NK-92 (cell line): ENCODE data around the gene LRRC4B.

Source experiments
- DNase-seq: peaks from one replicate; lab custom pipeline; 2025; ENCODE audit not compliant: unreplicated experiment; lab: John Stamatoyannopoulos, UW

LRRC4B gene

DNA sequence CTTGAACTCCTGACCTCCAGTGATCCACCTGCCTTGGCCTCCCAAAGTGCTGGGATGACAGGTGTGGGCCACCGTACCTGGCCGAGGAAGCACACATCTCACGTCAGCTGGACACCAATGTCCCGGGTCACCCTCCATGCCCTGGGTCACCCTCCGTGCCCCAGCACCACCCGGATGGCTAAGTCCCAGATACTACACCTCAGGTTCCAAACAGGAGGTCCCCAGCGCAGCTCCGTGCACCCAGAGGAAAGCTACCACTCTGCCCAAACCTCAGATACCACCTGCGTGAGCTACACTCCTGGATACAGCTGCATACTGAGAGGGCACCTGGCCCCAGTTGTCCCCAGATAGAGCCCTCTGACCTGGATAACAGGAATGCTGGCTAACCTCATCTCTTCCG, 14.0 kb downstream of the LRRC4B start:
- no peak for DNase-seq

DNA sequence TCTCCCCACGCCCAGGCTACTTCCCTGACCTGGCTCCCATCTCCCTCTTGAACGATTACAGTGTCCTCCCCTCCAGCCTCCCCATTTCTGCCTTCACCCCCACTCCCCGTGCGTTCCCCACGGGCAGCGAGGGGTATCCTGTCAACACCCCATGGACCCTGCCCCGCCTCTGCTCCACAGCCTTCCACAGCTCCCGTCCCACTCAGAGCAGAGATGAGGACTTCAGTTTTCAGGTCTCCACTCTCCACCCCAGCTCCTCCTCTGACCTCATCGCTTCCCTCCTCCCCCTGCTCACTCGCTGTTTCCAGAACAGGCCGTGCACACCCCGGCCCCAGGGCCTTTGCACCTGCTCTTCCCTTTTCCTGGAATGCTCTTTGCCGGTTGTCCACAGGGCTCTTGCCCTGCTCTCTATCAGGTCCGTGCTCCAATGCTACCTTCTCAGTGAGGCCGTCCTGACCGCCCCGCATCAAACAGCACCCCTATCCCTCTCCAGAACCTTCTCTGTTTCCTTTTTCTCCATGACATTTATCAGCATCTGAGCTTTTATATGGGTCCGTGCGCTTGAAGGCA, 15.0 kb downstream of the LRRC4B start:
- DNase-seq = no peak

DNA sequence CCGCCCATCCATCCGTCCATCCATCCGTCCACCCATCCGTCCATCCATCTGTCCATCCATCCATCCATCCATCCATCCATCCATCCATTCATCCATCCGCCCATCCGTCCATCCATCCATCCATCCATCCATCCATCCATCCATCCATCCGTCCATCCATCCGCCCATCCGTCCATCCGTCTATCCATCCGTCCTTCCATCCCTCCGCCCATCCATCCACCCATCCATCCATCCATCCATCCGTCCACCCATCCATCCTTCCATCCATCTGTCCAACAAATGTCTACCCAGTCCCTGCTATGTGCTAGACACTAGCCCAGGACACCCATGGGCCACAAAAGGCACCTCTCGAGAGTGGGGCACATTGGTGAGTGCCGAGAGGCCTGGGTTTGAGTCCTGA, 15.7 kb downstream of the LRRC4B start:
- no peak for DNase-seq

DNA sequence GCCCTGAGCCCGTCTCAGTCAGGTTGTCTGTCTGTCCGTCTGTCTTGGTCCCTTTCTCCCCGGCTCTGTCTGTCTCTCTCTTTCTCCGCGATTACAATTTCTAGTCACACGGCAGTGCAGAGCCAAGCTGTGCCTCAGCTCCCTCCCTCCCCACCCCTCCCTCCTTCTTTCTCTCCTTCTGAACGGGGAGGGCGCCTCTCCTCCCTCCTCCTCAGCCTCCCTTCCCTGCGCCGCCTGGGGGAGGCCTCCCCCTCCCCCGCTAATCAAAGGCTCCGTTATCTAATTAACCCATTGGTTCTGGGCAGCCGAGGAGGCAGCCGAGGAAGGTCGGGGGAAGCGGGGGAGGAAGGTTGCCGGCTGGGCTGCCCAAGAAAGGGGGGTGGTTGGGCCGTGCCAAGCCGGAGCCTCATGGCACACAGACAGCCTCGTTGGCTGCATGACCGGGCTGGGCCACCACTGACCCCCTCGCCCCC, 16.5 kb downstream of the LRRC4B start:
- no peak for DNase-seq

DNA sequence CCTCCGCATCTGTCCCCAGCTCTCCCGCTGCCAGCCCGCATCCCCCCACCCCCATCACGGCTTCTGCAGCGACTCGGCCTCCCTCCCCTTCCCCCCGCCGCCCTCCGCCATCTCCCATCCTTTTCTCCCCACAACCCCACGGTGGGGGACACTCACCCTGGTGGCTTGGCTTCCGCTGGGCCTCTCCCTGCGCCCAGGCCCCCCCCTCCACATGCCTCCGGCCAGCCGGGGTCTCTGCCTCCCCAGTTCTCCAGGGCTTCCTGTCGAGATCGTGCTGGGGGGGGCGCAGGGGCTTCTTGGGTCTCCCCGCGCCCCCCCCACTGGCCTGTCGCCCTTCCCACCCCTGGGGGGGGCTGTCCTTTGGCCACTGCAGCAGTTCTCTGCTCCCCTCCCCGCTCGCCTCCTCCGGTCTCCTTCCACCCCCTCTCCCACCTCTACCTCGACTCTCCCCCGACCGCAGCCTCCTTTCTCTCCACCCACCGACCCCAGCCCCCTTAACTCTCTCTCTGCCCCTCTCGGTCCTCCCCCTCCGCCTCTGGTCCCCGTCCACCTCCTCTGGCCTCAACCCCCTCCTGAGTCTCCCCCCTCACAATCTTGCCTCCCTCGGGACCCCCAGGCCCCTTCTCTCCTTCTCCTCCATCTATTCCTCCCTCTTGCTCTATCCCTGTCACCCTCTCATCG, 17.1 kb downstream of the LRRC4B start:
- DNase-seq = no peak

DNA sequence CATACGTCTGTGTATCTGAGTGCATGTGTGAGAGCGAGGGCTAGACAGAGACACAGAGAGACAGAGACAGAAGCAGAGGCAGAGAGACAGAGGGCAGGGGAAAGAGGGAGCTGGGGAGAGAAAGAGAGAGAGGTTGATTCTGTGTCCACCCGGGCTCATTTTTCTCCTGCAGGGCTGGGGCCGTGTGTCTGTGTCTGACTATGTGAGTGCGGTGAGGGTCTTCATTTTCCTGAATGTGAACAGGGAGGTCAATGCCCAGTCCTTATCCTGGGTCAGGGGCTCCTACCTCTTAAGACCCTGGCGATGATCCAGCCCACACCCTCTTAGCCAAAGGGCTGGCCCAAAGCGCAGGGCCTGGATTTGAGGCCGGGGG, 17.7 kb downstream of the LRRC4B start:
- DNase-seq = no peak

DNA sequence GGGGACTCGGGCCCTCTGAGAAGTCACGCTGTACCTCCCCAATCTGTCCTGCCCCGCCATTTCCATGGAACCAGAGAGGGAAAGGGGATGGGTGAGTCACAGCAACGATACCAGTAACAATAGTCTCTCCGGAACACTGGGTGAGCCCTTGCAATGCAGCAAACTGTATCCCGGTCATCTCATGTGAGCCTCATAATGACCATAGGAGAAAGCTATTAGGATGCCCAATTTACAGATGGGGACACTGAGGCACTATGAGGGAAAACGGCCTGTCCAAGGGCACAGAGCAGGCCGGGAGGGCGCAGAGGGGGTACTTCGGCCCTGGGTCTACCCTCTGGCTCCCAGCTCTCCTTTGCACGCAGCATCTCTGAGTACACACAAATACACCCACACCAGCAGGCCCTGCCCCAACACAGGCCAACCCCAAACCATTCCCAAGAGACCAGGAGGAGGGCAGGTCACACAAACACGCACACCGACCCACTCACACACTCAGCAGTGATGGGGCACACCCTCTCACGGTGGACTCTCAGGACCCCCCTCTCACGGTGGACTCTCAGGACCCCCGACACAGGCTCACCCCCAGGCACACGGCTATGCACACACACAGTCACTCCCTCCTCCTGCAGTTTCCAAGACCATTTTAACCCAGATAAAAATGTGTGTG, 18.2 kb downstream of the LRRC4B start:
- DNase-seq = no peak

DNA sequence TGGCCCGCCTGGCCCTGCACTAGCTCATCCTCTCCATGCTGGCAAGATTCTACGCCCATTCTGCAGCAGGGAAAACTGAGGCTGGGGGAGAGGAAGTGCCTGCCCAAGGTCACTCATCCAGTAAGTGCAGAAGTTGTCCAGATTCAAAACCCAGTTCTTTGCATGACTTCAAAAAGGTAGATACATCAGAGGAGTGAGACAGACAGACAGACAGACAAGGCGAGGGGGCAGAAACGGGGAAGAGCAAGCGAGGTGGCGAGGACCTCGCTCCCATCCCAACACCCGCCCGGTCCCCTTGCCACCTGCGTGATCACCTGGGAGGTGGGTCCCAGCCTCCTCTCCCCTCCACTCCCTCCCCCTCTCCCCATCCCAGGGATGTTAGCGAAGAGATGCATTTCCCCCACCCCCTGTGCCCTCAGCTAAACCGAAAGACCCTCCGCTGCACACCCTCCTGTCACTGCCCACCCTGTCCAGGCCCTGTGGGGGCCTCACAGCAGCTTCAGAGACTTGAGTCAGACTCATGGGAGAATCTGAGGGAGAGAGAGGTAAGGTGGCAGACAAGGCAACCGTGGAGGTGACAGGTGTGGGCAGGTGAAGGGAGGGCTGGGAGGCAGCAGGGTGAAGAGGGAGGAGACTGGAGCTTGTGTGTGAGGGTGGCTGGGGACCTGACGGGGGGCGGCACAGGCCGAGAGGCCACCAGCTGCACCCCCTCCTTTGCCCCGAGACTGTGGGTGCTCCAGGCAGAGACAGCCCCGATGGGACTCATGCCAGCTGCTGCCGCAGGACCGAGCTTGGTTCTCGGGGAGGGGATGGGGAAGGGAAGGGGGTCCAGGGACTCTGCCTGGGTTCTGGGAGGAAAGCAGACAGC, 18.9 kb downstream of the LRRC4B start:
- DNase-seq = no peak

DNA sequence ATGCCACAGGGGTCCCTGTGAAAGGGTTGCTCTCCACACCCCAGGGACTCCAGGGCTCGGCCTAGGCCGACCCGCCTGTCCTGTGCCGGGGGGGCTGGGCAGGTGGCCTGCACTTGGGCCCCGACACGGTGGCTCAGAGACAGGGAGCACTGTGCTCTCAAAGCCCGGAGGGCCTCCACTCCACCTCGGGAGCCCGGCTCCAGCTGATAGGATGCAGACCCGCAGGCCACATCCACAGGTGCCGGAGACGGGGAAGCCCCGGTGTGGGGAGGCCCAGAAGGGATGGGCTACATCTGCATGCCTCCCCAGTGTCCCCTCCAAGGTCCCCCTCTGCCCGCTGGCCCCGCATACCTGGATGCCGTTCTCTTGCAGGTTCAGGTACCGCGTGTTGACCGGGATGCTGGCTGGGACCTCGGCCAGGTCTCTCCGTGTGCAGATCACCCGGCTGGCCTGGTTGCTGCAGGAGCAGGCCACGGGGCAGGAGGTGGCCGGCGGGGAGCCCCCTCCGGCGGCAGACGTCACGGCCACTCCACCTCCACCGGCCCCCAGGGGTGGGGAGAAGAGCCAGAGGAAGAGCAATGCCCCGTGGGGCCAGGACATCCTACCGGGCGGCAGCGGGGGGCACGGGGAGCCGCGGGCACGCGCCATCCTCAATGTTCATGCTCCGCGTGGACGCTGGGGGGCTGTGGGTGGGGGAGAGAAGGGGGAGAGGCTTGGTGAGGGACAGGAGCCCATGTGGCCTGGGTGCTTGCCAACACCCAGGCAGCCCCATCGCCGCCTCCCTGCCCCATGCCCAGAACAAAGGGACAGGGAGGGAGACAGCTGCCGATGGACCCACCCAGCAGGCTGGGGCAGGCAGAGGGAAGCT, 19.8 kb downstream of the LRRC4B start:
- DNase-seq = no peak

DNA sequence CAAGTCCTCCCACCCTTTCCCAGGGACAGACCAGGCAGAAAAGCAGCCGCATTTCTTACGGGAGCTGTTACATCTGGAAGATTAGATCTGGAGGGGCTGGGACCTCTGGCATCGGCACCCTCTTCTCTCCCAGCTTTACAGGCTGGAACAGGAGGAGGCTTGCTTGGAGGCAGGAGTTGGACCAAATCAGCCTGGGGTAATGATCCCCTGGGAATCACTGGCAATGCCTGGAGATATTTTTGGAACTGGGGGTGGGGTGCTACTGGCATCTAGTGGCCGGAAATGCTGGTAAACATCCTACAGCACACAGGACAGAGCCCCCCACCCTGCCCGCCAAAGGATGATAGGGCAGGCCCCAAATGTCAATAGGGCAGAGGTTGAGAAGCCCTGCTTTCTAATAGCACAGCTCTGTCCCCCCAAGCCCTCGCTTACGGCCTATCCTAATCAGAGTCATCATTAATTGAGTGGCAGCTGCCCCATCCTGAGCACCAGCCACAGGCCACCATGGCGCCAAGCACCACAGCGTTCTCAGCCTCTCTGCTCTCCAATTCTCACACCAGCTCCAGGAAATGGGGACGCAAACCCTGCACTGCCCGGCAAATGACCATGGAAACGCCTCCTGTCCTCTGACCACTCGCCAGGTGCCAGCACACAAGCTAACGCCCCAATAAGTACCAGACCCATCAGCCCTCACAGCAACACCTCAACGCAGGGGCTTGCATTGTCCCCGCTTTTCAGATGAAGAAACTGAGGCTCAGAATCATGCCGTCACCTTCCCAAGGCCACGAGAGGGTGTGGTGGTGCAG, 20.6 kb downstream of the LRRC4B start:
- no peak for DNase-seq

DNA sequence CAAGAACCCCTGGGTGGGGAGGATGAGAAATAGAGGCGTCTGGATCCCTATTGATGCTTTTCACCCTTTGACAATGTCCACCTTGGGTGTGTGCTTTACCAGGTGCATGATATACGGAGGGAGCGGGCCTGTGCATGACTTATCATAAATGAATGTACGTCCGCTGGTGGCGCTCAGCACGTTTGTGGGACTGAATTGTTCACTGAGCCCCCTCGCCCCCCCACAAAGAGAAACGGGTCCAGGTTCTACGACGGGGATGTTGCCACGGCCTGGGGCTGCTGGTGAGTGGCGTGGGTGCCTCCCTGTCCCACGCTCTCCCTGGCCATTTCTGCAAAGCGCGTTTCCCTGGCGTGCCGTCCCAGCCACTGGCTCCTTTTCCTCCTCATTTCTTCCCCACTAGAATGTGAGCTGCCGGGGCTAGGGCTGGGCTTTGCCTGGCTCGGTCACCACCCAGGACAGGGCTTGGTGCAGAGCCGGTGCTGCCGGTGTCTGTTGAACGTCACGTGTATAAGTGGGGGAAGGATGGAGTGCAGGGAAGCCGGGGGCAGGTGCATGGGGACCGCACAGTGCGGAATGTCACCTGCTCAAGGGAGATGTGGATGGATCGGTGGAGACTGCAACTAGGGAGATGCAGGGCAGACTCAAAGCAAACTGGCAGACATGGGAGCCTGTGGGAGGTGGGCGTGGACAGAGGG, 21.6 kb downstream of the LRRC4B start:
- DNase-seq = no peak

DNA sequence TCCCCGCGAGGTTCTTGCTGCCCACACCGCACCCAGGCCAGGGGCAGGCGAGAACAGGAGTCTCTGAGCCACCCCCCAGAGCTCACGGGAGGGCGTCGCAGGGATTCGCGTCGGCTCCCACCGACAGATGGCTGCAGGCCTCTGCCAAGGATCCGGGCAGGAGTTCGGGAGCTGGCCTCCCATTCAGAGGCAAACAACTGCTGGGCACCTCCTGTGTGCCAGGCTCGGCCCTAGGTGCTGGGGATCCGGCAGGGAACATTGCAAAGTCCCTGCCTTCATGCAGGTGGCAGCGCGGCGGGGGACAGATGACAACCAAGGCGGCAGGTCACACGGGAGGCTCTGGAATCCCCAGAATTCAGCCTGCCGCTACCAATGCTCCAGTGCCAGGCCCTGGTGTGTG, 25.3 kb downstream of the LRRC4B start:
- DNase-seq = no peak

DNA sequence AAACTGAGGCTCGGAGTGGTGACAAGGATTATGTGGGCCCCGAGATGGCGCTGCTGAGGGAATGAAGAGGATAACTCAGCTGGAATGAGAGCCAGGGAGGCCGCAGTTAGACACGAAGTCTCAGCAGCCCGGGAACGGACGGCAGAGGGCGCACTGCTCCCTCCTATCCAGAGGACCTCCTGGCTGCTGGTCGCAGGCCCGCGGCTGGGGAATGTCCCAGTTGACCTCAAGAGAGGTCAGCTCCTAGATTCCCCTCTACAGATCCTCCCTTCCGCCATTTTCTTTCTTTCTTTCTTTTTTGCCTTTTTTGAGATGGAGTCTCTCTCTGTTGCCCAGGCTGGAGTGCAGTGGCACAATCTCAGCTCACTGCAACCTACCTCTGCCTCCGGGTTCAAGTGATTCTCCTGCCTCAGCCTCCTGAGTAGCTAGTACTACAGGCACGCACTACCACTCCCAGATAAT, 30.4 kb downstream of the LRRC4B start:
- DNase-seq = no peak

DNA sequence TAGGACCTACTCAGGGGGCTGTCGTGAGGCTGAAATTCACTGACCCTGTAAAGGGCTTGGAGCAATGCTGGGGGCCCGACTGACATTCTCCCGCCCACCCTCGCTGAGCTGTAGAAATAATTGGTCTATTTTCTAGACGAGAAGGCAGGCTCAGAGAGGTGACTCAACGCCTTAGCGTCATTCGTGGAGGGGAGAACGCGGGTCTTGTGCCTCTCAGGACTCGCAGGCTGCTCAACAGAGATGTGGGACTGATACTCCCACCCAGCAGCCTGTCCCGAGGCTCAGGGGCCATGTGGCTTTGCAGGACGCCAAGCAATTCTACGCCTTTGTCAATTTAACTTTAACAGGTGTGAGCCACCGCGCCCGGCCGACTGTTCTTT, 30.9 kb downstream of the LRRC4B start:
- no peak for DNase-seq

DNA sequence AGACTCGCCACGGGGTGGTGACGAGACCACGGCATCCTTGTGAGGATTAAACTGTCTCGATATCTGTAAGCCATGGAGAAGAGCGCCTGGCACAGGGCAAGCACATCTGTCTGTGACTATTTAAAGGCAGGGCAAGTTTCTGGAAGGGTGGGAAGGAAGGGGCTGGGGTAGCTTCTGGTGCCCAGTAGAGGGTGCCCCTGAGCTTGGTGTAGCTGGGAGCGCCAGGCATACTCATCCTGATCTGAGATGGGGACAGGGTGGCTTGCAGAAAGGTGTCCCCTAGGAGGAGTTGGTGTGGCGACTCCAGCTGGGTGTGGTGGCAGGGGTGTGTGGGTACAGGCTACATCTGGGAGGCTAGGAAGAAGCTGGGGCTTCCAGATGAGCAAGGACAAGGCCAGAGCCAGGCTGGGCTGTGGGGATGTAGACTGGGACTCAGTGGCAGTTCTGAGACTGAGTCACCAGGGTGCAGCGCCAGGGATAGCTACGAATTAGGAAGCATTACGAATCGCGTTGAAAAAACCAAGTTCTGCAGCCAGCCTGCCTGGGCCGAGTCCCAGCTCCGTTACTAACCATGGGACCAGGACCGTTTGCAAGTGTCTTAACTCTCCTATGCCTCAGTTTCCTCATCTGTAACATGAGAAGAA, 31.5 kb downstream of the LRRC4B start:
- no peak for DNase-seq

DNA sequence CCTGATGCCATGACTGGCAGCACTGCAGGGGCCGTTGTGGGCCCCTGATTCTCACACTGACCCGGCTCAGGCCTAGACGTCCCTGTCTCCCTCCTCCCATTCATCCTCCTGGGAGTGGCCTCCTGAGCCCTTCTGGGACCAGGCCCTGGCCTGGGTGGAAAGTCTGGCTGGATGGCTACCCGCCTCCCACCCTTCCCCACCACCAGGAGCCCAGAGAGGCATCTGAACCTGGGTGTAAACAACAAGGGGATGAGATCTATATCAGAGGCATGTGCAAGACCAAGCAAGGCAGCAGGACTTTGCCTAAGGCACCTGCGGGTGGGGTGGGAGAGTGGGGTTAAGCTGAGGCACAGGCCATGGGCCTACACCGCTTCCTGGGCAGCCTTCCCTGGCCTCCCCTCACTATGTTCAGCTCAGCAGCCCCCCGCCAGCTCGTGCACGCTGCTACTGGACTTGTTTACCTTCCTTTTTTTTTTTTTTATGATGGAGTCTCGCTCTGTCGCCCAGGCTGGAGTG, 32.5 kb downstream of the LRRC4B start:
- DNase-seq = no peak

DNA sequence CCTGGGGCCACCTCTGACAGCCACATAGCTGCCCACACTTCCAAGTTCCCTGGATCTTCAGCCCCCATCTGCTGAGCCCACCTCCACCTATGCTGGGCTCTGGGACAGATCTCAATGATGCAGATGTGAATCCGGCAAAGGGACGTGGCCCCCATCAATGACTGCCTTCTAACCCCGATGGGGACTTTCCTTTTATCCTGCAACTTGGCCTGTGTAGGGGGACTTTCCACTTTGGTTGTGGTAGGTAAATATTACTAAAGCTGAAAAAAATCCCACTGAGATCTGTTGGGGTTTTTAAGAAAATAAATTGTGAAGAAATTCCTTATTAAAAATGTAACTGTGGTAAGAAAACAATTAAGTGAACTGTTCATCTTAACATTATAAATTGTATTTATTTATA, 33.8 kb downstream of the LRRC4B start:
- DNase-seq = no peak

DNA sequence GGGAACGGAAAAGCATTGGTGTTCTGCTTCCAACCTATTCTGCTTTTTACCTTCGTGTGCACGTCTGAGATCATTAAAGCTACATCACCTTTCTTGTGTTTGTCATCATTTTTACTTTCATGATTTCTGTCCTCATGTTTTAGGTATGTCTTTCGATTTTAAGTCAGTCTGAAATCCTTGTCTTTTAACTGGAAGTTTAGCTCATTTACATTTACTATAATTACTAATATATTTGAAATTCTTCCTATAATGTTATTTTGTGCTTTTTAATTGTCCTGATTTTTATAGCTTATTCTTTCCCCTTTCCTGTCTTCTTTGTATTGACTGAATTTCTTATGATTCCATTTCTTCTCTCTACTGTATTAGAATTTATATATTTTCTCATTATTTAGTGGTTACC, 35.3 kb downstream of the LRRC4B start:
- no peak for DNase-seq
